GM12892 (cell line): ENCODE data around the gene STX3.

ENCODE experiments used
- POLR2A ChIP-seq: IDR thresholded peaks from 2 replicates; pipeline ENCODE4 v1.6.1; 2011; ENCODE audit warnings: low read depth, low read length, control low read depth
- POLR2AphosphoS5 ChIP-seq: IDR thresholded peaks from 2 replicates; pipeline ENCODE4 v1.6.1; 2011; ENCODE audit warnings: low read depth, low read length, control low read depth
- TAF1 ChIP-seq: IDR thresholded peaks from 2 replicates; pipeline ENCODE4 v1.6.1; 2011; ENCODE audit warnings: low read depth, mild to moderate bottlenecking, control low read depth, low read length, borderline replicate concordance

DNA sequence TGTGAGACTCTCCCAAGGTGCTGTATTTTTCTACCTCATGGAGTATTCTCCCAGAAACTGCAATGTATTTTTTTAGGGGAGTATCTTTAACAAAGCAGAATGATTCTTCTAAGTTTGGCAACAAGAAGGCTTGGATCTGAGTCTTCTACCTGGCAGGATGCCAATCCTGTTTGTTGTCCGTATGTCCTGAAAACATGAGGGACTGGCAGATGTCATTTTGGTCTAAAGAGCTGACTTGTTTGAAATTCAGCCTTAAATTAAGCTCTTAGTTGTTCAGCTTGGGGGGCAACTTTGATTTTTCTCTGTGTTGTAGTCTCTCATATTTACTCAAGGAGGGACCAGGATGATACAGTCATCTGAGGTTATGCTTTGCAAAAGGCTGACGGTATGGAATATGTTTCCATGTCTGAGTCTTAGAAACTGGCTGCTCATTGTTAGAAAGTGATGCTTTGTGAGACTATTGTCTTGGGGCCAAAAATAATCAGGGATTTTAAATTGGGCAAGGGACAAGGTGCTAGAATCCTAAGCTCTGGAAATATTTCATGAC lies 46.1 kb downstream of the STX3 start:
- TF ChIP-seq TAF1 (no peak), POLR2A (no peak), POLR2AphosphoS5 (no peak)
